Astrocyte of the spinal cord (primary cell): ENCODE data around the gene TBC1D1.

Source experiments
- DNase-seq: peaks from one replicate; pipeline ENCODE4 v3.0.0; 2011; ENCODE audit warnings: low read depth, low spot score
- H3K4me3 ChIP-seq: 2 replicates; pipeline ENCODE4 v1.5.1; 2011; ENCODE audit warnings: low read depth, mild to moderate bottlenecking, low read length, moderate library complexity
- CTCF ChIP-seq: IDR thresholded peaks from 2 replicates; pipeline ENCODE4 v1.5.1; 2012; ENCODE audit warnings: low read depth, mild to moderate bottlenecking, low read length, inconsistent platforms
- in situ Hi-C: cut with HindIII; loops from 2 replicates; pipeline ENCODE4 v1.10.0; 2017; ENCODE audit warnings: low sequenced_read_pairs

Gene TBC1D1

GRCh38 chr4:38149472-38149996, 258.6 kb downstream of the TBC1D1 start:
- in situ Hi-C loops = no loop called here
- DNase-seq = no peak
- TF ChIP-seq CTCF = no peak
- H3K4me3 ChIP-seq = no peak overlapping the region

GRCh38 chr4:38149997-38150671, 259.2 kb downstream of the TBC1D1 start:
- no peak overlapping the region for H3K4me3 ChIP-seq
- DNase-seq = peak; percentile 81
- in situ Hi-C loops = no loop called here
- no peak for TF ChIP-seq CTCF

- H3K4me3 ChIP-seq = no peak overlapping the region
- DNase-seq = no peak
- in situ Hi-C loops = no loop called here
- no peak for TF ChIP-seq CTCF
Observed at GRCh38 chr4:38150766-38151165, 259.9 kb downstream of the TBC1D1 start.

- TF ChIP-seq CTCF = no peak
- peak; percentile 25 for DNase-seq
- H3K4me3 ChIP-seq = no peak overlapping the region
- in situ Hi-C loops = no loop called here
Observed at GRCh38 chr4:38151873-38152272, 261.0 kb downstream of the TBC1D1 start.

GRCh38 chr4:38152305-38152704, 261.4 kb downstream of the TBC1D1 start:
- in situ Hi-C loops = no loop called here
- H3K4me3 ChIP-seq = no peak overlapping the region
- DNase-seq = peak; percentile 60
- TF ChIP-seq CTCF = no peak

GRCh38 chr4:38152721-38153386, 262.0 kb downstream of the TBC1D1 start:
- TF ChIP-seq CTCF = no peak
- in situ Hi-C loops = no loop called here
- no peak for DNase-seq
- no peak overlapping the region for H3K4me3 ChIP-seq
